H1 (cell line): ENCODE results near the gene UROS. TPM values are rescaled to one million over a fixed set of nuclear protein-coding genes. Genes with fewer than 3 reads are reported as not detected.

ENCODE experiments used
- CTCF ChIA-PET: fragments of 300-600 bp; sonication (Branson Sonifier 250); formaldehyde crosslinking; loops from one replicate; lab custom pipeline; 2021; ENCODE audit not compliant: partially characterized antibody; lab: Charles Lee
- POLR2A ChIA-PET: fragments of 300-600 bp; sonication (Branson Sonifier 250); formaldehyde crosslinking; loops from one replicate; lab custom pipeline; 2021; ENCODE audit warnings: inconsistent platforms; ENCODE audit not compliant: partially characterized antibody; lab: Charles Lee
- DNase-seq, 2 experiments: peaks; one replicate each; pipeline versions ENCODE4 v3.0.0 to v3.0.0-alpha.2; 2010 to 2022; ENCODE audit warnings: low spot score in 2 of 2, low read depth in 1 of 2, mixed read lengths in 1 of 2
- FAIRE-seq: peaks from 2 replicates; lab custom pipeline; 2011; peaks lifted over from hg19 to GRCh38; lab: Jason Lieb, UNC
- H2AFZ ChIP-seq: 2 replicates; pipeline ENCODE4 v1.8.1; 2012; ENCODE audit warnings: low read length, inconsistent platforms
- H2AK5ac ChIP-seq: 2 replicates; pipeline ENCODE4 v1.6.1; 2013; ENCODE audit warnings: low read depth, low read length
- H2BK120ac ChIP-seq: replicated peaks from 2 replicates; pipeline ENCODE3; 2013; ENCODE audit warnings: low read depth, low read length, inconsistent platforms
- H2BK12ac ChIP-seq: 2 replicates; pipeline ENCODE4 v1.6.1; 2013; ENCODE audit warnings: low read depth, low read length
- H2BK15ac ChIP-seq: 2 replicates; pipeline ENCODE4 v1.6.1; 2013; ENCODE audit warnings: low read length
- H2BK20ac ChIP-seq: 2 replicates; pipeline ENCODE4 v1.6.1; 2013; ENCODE audit warnings: low read length
- H2BK5ac ChIP-seq: 2 replicates; pipeline ENCODE4 v1.6.1; 2013; ENCODE audit warnings: low read depth, low read length
- H3K14ac ChIP-seq: 2 replicates; pipeline ENCODE4 v1.6.1; 2013; ENCODE audit warnings: inconsistent platforms; ENCODE audit not compliant: insufficient read length
- H3K18ac ChIP-seq: 2 replicates; pipeline ENCODE4 v1.6.1; 2013; ENCODE audit warnings: low read length; ENCODE audit errors: extremely low read depth
- H3K23ac ChIP-seq: 2 replicates; pipeline ENCODE4 v1.6.1; 2013; ENCODE audit warnings: inconsistent platforms; ENCODE audit not compliant: insufficient read length
- H3K23me2 ChIP-seq: 2 replicates; pipeline ENCODE4 v1.6.1; 2013; ENCODE audit warnings: low read depth, low read length
- H3K27ac ChIP-seq: 2 replicates; pipeline ENCODE4 v1.6.1; 2011; ENCODE audit warnings: low read depth, low read length, inconsistent platforms
- H3K27me3 ChIP-seq, 4 experiments: replicated peaks in 1 of 4; 1 replicate in 1 of 4; 2 replicates in 3 of 4; pipeline versions ENCODE4 v1.6.1 to v1.8.1; 2011 to 2013; ENCODE audit warnings: low read length in 3 of 4, mild to moderate bottlenecking in 3 of 4, inconsistent platforms in 2 of 4, mixed read lengths in 2 of 4, moderate library complexity in 1 of 4; ENCODE audit not compliant: control insufficient read depth in 3 of 4, insufficient read depth in 3 of 4; ENCODE audit errors: extremely low read depth in 1 of 4
- H3K36me3 ChIP-seq, 4 experiments: 2 replicates each; pipeline versions ENCODE4 v1.6.1 to v1.8.1; 2011 to 2013; ENCODE audit warnings: mild to moderate bottlenecking in 4 of 4, low read length in 3 of 4, moderate library complexity in 2 of 4, control low read depth in 1 of 4, inconsistent platforms in 1 of 4; ENCODE audit not compliant: insufficient read depth in 4 of 4, control insufficient read depth in 2 of 4
- H3K4ac ChIP-seq: replicated peaks from 2 replicates; pipeline ENCODE3; 2013; ENCODE audit warnings: low read length, low read depth, mixed read lengths, inconsistent platforms; ENCODE audit not compliant: insufficient read length
- H3K4me1 ChIP-seq, 4 experiments: replicated peaks in 1 of 4; 1 replicate in 1 of 4; 2 replicates in 3 of 4; pipeline versions ENCODE4 v1.6.1 to v1.8.1; 2011 to 2013; ENCODE audit warnings: low read length in 3 of 4, inconsistent platforms in 2 of 4, mixed read lengths in 1 of 4; ENCODE audit not compliant: insufficient read depth in 4 of 4, control insufficient read depth in 3 of 4
- H3K4me2 ChIP-seq, 2 experiments: 2 replicates each; pipeline versions ENCODE4 v1.6.1 to v1.8.1; 2011 to 2013; ENCODE audit warnings: low read depth in 2 of 2, low read length in 2 of 2, control low read depth in 1 of 2, inconsistent platforms in 1 of 2, mild to moderate bottlenecking in 1 of 2; ENCODE audit not compliant: insufficient read depth in 1 of 2
- H3K4me3 ChIP-seq, 4 experiments: fragments of 200-600, 300-600 bp in 1 of 4; sonication (generic), shearing (Covaris generic), sonication (Bioruptor Twin) in 1 of 4; 2 replicates each; pipeline versions ENCODE4 v1.5.1 to v1.8.1; 2011 to 2016; ENCODE audit warnings: low read length in 4 of 4, low read depth in 3 of 4, control low read depth in 2 of 4, inconsistent platforms in 2 of 4, mild to moderate bottlenecking in 2 of 4, mixed read lengths in 1 of 4, moderate library complexity in 1 of 4; ENCODE audit not compliant: insufficient read depth in 2 of 4; ENCODE audit errors: extremely low read depth in 1 of 4
- H3K56ac ChIP-seq: replicated peaks from 2 replicates; pipeline ENCODE3; 2013; ENCODE audit warnings: low read depth, mild to moderate bottlenecking, mixed read lengths, low read length, inconsistent platforms; ENCODE audit not compliant: insufficient read length
- H3K79me1 ChIP-seq: 2 replicates; pipeline ENCODE4 v1.6.1; 2013; ENCODE audit warnings: low read depth, low read length, control low read depth
- H3K79me2 ChIP-seq, 2 experiments: 2 replicates each; pipeline versions ENCODE4 v1.6.1 to v1.8.1; 2012 to 2013; ENCODE audit warnings: low read length in 2 of 2, mild to moderate bottlenecking in 2 of 2, inconsistent platforms in 1 of 2; ENCODE audit not compliant: insufficient read depth in 2 of 2, control insufficient read depth in 1 of 2
- H3K9ac ChIP-seq, 4 experiments: replicated peaks in 1 of 4; 1 replicate in 1 of 4; 2 replicates in 3 of 4; pipeline versions ENCODE4 v1.6.1 to v1.8.1; 2011 to 2013; ENCODE audit warnings: low read depth in 3 of 4, low read length in 3 of 4, control low read depth in 2 of 4, mild to moderate bottlenecking in 2 of 4, moderate library complexity in 2 of 4, inconsistent platforms in 1 of 4; ENCODE audit errors: extremely low read depth in 1 of 4
- H3K9me3 ChIP-seq, 2 experiments: 2 replicates each; pipeline versions ENCODE4 v1.6.1 to v1.8.1; 2012 to 2013; ENCODE audit warnings: mild to moderate bottlenecking in 2 of 2, moderate library complexity in 2 of 2, control low read depth in 1 of 2, inconsistent platforms in 1 of 2, low read depth in 1 of 2, low read length in 1 of 2, mixed read lengths in 1 of 2; ENCODE audit not compliant: insufficient read depth in 2 of 2
- H4K20me1 ChIP-seq, 2 experiments: replicated peaks in 1 of 2; 2 replicates each; pipeline versions ENCODE3 to v1.8.1; 2011 to 2013; ENCODE audit warnings: inconsistent platforms in 2 of 2, low read length in 2 of 2, mild to moderate bottlenecking in 1 of 2; ENCODE audit not compliant: insufficient read depth in 2 of 2, control insufficient read depth in 1 of 2
- H4K5ac ChIP-seq: 2 replicates; pipeline ENCODE4 v1.6.1; 2013; ENCODE audit warnings: low read length, low read depth, mixed read lengths, inconsistent platforms; ENCODE audit not compliant: insufficient read length
- H4K8ac ChIP-seq: 2 replicates; pipeline ENCODE4 v1.8.0; 2013; ENCODE audit warnings: mild to moderate bottlenecking, moderate library complexity, low read length, inconsistent platforms; ENCODE audit not compliant: insufficient read depth; ENCODE audit errors: extremely low read depth
- H4K91ac ChIP-seq: replicated peaks from 2 replicates; pipeline ENCODE3; 2013; ENCODE audit warnings: low read length, mixed read lengths, inconsistent platforms; ENCODE audit not compliant: insufficient read length
- BRCA1 ChIP-seq: IDR thresholded peaks from 2 replicates; pipeline ENCODE4 v1.6.1; 2012; ENCODE audit warnings: low read depth, low read length, improper control_type of control experiment
- E2F6 ChIP-seq: IDR thresholded peaks from 2 replicates; pipeline ENCODE4 v1.6.1; 2012; ENCODE audit warnings: inconsistent platforms
- EZH2 ChIP-seq: fragments of 200-600 bp; sonication (generic); IDR thresholded peaks from 2 replicates; pipeline ENCODE4 v1.7.1; 2012; ENCODE audit warnings: low read depth, mild to moderate bottlenecking, moderate library complexity, low read length, inconsistent platforms; ENCODE audit not compliant: severe bottlenecking
- MAX ChIP-seq: IDR thresholded peaks from 2 replicates; pipeline ENCODE4 v1.6.1; 2012; ENCODE audit warnings: inconsistent platforms
- NRF1 ChIP-seq: IDR thresholded peaks from 2 replicates; pipeline ENCODE4 v1.6.1; 2011; ENCODE audit warnings: mild to moderate bottlenecking, low read depth, low read length, improper control_type of control experiment
- POU5F1 ChIP-seq: IDR thresholded peaks from 2 replicates; pipeline ENCODE4 v1.6.1; 2011; ENCODE audit warnings: low read depth, mild to moderate bottlenecking, low read length, moderate library complexity
- RBBP5 ChIP-seq: IDR thresholded peaks from 2 replicates; pipeline ENCODE4 v1.7.1; 2012; ENCODE audit warnings: low read depth, mild to moderate bottlenecking, inconsistent platforms, low read length, moderate library complexity, borderline replicate concordance
- SAP30 ChIP-seq: fragments of 300-600 bp; sonication (generic); IDR thresholded peaks from 2 replicates; pipeline ENCODE4 v1.7.1; 2012; ENCODE audit warnings: low read length, moderate library complexity, mild to moderate bottlenecking, inconsistent platforms; ENCODE audit not compliant: insufficient read depth, insufficient replicate concordance
- SIX5 ChIP-seq: IDR thresholded peaks from 2 replicates; pipeline ENCODE4 v1.6.1; 2011; ENCODE audit warnings: mild to moderate bottlenecking, low read depth, low read length
- SP4 ChIP-seq: IDR thresholded peaks from 2 replicates; pipeline ENCODE4 v1.6.1; 2012; ENCODE audit warnings: low read length, inconsistent platforms
- TAF1 ChIP-seq: IDR thresholded peaks from 2 replicates; pipeline ENCODE4 v1.6.1; 2011; ENCODE audit warnings: mild to moderate bottlenecking, low read depth, low read length
- TBP ChIP-seq: IDR thresholded peaks from 2 replicates; pipeline ENCODE4 v1.6.1; 2011; ENCODE audit warnings: low read depth, low read length, improper control_type of control experiment
- YY1 ChIP-seq: IDR thresholded peaks from 2 replicates; pipeline ENCODE4 v1.6.1; 2011; ENCODE audit warnings: low read depth, mild to moderate bottlenecking, low read length
- WGBS, 2 experiments: shearing (Covaris generic) in 1 of 2; methylation state at CpG; one replicate each; pipeline versions ENCODE4 v1.1.6 to v1.1.7; 2013 to 2015; ENCODE audit warnings: low lambda C conversion rate in 2 of 2, mixed read lengths in 2 of 2, inconsistent platforms in 1 of 2, low coverage in 1 of 2, missing lambda C conversion rate in 1 of 2; ENCODE audit not compliant: insufficient replicate concordance in 2 of 2, insufficient coverage in 1 of 2, insufficient read length in 1 of 2; ENCODE audit errors: extremely low coverage in 1 of 2, missing lambda C conversion rate in 1 of 2; 5-methylcytosine and 5-hydroxymethylcytosine counted together
- polyA plus RNA-seq, 7 experiments: library from polyadenylated mRNA; depleted of rRNA in 3 of 7; stranded (reverse) in 5 of 7; unstranded in 2 of 7; fragments of >200 nt in 5 of 7; fragments of 200-250 nt in 2 of 7; gene quantifications; 1 replicate in 5 of 7; 2 replicates in 1 of 7; 4 replicates in 1 of 7; pipeline versions ENCODE4 v1.2.1 to v1.2.3, GENCODE V29; 2011 to 2013; ENCODE audit warnings: missing spikeins in 2 of 7, mixed read lengths in 2 of 7
- total RNA-seq: library from RNA; stranded (reverse); fragmentation: NEBNext Ultra II Directional; extraction: Animal tissue kit (Norgen Biotek cat#: 25700); gene quantifications from 2 replicates; pipeline ENCODE4 v1.2.1, GENCODE V29; 2021

UROS gene
- total and polyA plus RNA-seq, 2 of the 8 experiments (the other 6 are each of a cell fraction or from before 2014, with no cell fraction given), result 45.6 to 58.0 TPM

GRCh38 chr10:125865120-125865519 lies 42.1 kb upstream of the UROS start:
- Histone ChIP-seq H4K91ac (no peak overlapping the region), H2AK5ac (no peak overlapping the region), H4K8ac (no peak overlapping the region), H2BK120ac (no peak overlapping the region), H3K79me2 (no peaks in the 10 kb centered on the region), H3K4me2 (no peak overlapping the region), H2BK5ac (no peak overlapping the region), H3K9ac (no peak overlapping the region), H4K5ac (no peak overlapping the region), H2BK15ac (no peak overlapping the region), H2BK20ac (no peak overlapping the region), H3K4me3 (no peak overlapping the region), H3K27me3 (no peaks in the 10 kb centered on the region), H2AFZ (no peak overlapping the region), H3K79me1 (no peaks in the 10 kb centered on the region), H3K27ac (no peak overlapping the region), H3K56ac (no peak overlapping the region), H3K4ac (no peak overlapping the region), H3K18ac (no peak overlapping the region), H3K14ac (no peak overlapping the region), H3K4me1 (no peaks in the 10 kb centered on the region), H4K20me1 (peaks cover 0 to 2% of the 10 kb centered on the region in 2 experiments), H2BK12ac (no peak overlapping the region), H3K23me2 (no peaks in the 10 kb centered on the region), H3K23ac (no peak overlapping the region), H3K36me3 (peaks cover 0 to 7% (median 2%) of the 10 kb centered on the region in 4 experiments; a peak in 4 of 8 replicates), H3K9me3 (no peaks in the 10 kb centered on the region)
- POLR2A ChIA-PET, result interaction anchor here (0.6 to 1.1 kb wide), 2 partner anchors 20 to 108 kb away, joined by 3 read pairs; no protein-coding TSS in a partner anchor
- 83% methylated on average over 3 of the region's 3 CpGs; no CpG with 5 or more reads in 1 of the 2 experiments for WGBS, 2 experiments
- DNase-seq, result no peak
- no peak for FAIRE-seq
- CTCF ChIA-PET, result interaction anchor here (0.6 to 4.3 kb wide), 6 partner anchors 15 to 222 kb away, joined by 3 to 11 read pairs (median 4); no protein-coding TSS in a partner anchor
- TF ChIP-seq TBP (no peak), POU5F1 (no peak), SAP30 (no peak), MAX (no peak), EZH2 (no peak), E2F6 (no peak), SIX5 (no peak), NRF1 (no peak), SP4 (no peak), YY1 (no peak), BRCA1 (no peak), TAF1 (no peak), RBBP5 (no peak)
